Kidney tubule cell (primary cell): Measurements from ENCODE around the gene CXCL14.

Experiments
- DNase-seq: peaks from one replicate; pipeline ENCODE4 v3.0.0-alpha.2; 2018; ENCODE audit warnings: low spot score

CXCL14 gene, protein sequence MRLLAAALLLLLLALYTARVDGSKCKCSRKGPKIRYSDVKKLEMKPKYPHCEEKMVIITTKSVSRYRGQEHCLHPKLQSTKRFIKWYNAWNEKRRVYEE

GRCh38 chr5:135578685-135579341, at the start of gene CXCL14:
CXCL14 (minus strand) TSS chr5:135578991; CDS start chr5:135578778, 213 bp downstream.
- peak; percentile 84 for DNase-seq

DNA sequence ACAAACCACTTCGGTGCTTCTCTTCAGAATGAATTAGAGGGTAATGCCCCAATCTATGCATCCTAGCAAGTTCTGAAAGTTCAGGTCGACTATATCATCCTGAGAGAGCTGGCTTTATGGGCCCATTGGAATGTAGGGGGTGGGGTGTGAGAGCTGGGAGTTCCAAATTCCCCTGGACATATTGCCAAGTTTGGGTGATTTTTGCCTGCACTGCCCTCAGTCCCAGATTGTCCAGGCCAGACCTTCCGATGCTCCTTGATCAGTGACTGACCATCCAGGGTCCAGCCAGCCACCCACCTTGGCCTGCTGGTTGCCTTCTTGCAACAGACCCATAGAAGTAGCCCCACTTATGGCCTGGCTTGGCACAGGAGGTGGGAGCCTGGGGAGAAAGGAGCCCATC, 47.8 kb upstream of the CXCL14 start:
- no peak for DNase-seq

DNA sequence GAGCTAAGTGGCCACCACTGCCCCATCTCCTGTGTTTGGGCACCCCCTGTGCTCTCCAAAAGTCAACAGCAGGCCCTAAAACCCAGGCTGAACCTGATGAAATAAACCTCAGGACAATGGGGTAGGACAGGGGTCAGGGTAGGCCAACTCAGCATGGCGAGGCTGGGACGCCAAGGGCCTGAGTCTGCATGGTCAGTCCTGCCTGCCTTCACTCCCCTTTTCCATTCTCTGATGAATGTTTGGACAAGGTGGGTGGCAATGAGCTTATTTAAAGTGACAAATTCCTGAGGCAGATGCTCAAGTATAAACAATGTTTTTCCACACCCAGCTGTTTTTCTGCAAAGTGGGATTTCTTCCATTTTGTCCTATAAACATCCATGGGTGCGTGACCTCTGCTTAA, 47.2 kb upstream of the CXCL14 start:
- no peak for DNase-seq

DNA sequence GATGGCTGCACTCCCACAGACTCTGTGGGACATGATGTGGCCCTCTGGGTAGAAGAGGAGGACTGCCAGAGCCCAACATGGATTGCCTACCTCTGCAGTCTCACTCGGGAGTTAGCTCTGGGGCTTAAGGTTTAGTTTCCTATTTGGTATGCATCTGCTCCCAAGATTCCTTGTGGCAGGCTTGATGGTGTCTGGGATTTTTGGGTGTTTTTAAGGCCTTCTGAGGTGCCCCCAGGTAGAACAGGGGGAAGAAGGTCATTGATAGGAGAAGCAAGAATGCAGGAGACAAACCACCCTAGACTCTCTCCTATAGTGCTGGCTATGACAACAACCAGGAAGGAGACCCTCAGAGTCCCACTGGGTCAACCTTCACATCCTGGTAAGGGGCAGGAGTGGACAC, 46.7 kb upstream of the CXCL14 start:
- no peak for DNase-seq

DNA sequence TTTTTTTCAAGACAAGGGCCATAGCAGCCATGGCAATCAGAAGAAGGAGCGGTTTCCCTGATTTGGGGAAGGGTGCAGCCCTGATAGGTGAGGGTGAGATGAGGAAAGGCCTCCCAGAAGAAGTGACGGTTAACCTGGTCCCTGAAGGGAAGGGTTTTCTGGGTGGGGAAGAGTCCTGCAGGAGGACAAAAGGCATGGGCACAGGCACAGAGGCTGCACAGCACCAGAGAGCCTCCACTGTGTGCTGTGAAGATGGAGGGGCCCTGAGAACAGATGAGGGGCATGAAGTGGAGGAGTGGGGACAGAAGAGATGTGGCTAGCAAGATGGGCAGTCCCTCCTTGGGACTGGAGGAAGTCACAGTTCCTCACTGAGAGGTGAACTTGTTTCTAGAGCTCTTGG, 46.3 kb upstream of the CXCL14 start:
- DNase-seq = no peak

DNA sequence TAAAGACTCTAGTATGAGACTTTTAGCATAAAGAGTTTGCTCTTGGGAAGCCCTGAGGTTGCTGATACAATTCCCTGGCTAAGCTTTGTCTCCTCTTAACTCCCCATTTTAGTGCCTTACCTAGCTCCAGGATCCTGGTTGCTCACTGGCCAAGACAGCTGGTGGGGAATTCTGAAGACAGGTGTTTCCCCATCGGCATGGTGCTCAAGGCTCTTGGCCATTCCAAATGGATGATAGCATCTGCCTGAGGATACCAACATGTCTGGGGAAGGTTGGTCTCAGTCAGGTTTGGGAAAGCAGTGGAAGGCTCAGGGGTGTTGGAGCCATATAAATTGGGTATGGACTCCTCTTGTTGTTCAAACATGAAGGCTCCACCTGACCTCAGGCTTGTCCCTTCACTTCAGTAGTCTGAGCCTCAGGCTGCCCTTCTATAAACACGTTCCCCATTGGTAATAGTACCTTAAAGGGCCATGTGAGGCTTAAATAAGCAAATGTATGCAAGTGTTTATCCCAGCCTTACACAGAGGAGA, 44.5 kb upstream of the CXCL14 start:
- DNase-seq = no peak

GRCh38 chr5:135615581-135616260, 36.9 kb upstream of the CXCL14 start:
- DNase-seq = no peak

DNA sequence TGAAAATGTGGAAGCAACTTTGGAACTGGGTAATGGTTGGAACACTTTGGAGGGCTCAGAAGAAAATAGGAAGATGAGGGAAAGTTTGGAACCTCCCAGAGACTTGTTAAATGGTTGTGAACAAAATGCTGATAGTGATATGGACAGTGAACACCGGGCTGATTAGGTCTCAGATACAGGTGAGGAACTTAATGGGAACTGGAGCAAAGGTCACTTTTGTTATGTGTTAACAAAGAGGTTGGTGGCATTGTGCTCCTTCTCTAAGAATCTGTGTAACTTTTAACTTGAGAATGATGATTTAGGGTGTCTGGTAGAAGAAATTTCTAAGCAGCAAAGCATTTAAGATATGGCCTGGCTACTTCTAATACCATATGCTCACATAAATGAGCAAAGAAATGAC, 36.4 kb upstream of the CXCL14 start:
- DNase-seq = no peak

- no peak for DNase-seq
These were observed 31.2 kb upstream of the CXCL14 start for GRCh38 chr5:135609981-135610380.

GRCh38 chr5:135608761-135609443, 30.1 kb upstream of the CXCL14 start:
- peak; percentile 78 for DNase-seq

DNA sequence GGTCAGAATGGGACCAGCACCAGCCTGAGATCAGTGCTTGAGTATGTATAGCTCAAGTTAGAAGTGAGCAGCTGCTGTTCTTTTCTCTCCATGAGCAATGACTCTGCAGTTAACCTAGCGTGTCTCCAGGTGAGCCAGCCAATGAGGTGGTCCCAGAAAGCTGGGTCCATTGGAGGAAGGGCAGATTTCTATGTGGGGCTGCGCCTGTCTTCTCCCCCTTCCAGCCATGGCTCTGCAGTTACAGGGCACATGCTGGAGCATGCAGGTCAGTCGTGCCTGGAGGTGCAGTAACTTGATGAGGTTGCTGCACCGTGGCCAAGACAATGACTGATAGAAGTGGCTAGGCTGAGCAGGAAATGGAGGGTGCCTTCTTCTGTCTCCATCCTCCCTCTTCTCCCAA, 29.6 kb upstream of the CXCL14 start:
- DNase-seq = no peak

- no peak for DNase-seq
These were observed 27.6 kb upstream of the CXCL14 start for GRCh38 chr5:135606431-135606830.

DNA sequence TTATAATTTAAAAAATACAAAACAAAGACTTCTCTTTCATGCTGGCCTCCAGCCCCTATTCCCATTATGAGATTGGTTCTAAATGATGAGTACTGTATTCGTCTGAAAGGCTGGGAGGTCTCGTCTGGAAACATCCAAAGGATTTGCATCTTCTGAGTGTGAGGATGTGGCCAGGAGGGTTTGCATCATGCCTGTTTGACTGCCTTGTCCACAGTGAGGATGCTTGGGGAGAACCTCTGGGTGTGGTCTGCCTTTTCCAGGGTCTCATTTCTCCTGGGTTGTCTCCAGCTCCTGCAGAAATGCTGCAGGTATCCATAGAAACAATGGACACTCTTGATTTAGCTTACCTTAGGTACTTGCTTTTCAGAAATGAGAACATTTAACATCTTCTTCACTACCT, 26.4 kb upstream of the CXCL14 start:
- no peak for DNase-seq

GRCh38 chr5:135604056-135604455, 25.3 kb upstream of the CXCL14 start:
- DNase-seq = peak; percentile 48

- peak; percentile 9 for DNase-seq
These were observed 24.3 kb upstream of the CXCL14 start for GRCh38 chr5:135602882-135603721.

- no peak for DNase-seq
These were observed 22.7 kb upstream of the CXCL14 start for GRCh38 chr5:135601466-135601865.

DNA sequence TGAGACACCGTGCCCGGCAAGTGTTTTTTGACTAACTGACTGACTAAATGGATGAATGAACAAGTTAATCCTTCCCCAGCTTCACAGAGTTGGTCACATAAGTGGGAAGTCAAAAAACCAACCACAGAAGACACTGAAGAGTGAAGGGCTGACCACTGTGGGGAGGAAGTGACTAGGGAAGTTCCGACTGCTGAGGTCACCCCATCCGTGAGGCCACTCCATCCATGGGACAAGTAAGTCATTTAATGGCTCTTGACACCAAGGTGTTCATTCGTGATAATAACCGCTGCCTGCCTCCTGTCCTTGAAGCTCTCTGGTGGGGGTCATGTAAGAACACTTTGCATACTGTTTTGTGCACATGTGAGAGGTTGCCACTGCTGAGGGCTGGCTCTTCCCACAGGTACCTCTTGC, 22.2 kb upstream of the CXCL14 start:
- DNase-seq = peak; percentile 93

DNA sequence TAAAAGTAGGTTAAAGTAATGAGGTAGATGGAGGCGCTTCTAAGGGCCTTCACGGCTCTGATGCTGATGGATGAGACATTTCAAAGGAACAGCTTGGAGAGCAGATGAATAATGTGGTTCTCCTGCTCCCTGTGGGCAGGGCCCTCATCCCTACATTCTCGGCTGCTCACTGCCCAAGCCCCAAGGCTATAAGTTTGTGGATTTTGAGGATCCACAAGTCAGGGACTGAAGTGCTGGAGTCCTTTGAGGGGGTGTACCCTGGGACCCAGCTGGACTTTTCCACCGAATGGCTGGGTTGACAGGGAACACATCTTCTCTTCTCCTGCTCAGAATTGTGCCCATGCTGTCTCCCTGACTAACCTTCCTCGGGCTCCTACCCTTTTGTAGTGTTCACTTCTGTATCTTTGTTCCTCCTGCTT, 21.4 kb upstream of the CXCL14 start:
- no peak for DNase-seq

GRCh38 chr5:135599421-135600151, 20.8 kb upstream of the CXCL14 start:
- no peak for DNase-seq

GRCh38 chr5:135598691-135599395, 20.1 kb upstream of the CXCL14 start:
- no peak for DNase-seq

DNA sequence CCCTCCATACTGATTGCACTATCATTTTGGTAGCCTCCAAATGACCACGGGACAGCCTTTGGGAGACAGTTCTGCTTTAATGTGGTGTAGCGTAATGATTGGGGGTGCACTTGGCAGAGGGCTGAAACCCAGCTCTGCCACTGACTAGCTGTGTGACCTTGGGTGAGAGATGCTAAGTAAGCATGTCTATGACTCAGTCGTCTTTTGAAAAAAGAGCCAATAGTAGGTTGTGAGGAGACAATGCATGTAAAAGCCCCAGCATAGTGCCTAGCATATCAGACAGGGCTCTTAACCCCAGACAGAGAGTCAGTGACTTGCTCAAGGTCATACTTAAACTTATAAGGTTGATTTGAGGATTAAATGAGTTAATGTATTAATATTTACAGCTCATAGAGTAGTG, 18.0 kb upstream of the CXCL14 start:
- DNase-seq = no peak
